ENCODE measurements around the gene ATP10A. TPM values are rescaled to one million over a fixed set of nuclear protein-coding genes. Genes with fewer than 3 reads are reported as not detected.

The ATP10A gene
- total and polyA plus RNA-seq, 3 experiments from 2014 or later: 8.2 to 28.9 (median 24.0) TPM

- H3K27ac Mint-ChIP-seq: no peak overlapping the region
- CTCF ChIA-PET: no interaction called here
Observed at GRCh38 chr15:25673351-25673750, 189.8 kb downstream of the ATP10A start.

DNA sequence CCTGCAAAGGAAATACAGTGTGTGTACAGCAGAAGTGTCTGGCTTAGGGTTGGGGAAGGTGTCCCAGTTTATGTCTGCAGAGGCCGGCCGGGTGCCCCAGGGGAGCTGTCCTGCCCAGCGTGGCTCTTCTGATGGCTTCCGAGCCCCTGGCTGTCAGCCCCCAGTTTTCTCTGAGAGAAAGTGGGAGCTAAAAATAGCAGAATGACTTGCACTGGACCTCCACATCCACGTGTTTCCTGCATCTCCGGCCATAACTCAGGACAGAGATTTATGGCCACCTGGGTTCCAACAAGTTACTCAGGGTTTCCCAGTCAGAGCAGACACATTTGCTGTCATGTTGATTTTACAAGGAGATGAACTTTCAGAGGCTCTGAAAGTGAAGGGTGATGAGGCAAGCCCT is 192.0 kb downstream of the ATP10A start:
- H3K27ac ChIP-seq (ENCODE audit: low read depth, low read length): no peak overlapping the region
- no peak overlapping the region for H3K27ac Mint-ChIP-seq
- no peaks in the 10 kb centered on the region for H3K4me1 ChIP-seq (ENCODE audit: insufficient read depth, low read length)
- ChIA-PET POLR2A (no interaction called here), CTCF (no interaction called here)
- no peak overlapping the region for H3K4me3 ChIP-seq (ENCODE audit: low read length)
- H3K36me3 ChIP-seq (ENCODE audit: insufficient read depth, low read length): no peaks in the 10 kb centered on the region
- H3K9me3 ChIP-seq (ENCODE audit: low read length): no peaks in the 10 kb centered on the region
- peaks cover 0 to 19% (median 5%) of the 10 kb centered on the region in 5 donors for H3K9me3 Mint-ChIP-seq
- H3K27me3 Mint-ChIP-seq: peaks cover 21 to 29% of the 10 kb centered on the region in 2 donors
- H3K27me3 ChIP-seq (ENCODE audit: insufficient read depth, low read length, poor library complexity, severe bottlenecking): peaks cover 6% of the 10 kb centered on the region
- peaks cover 0 to 2% (median 0%) of the 10 kb centered on the region in 3 donors for H3K4me1 Mint-ChIP-seq
- H3K36me3 Mint-ChIP-seq: no peaks in the 10 kb centered on the region
- DNase-seq: no peak
- H3K4me3 Mint-ChIP-seq: no peak overlapping the region

More at GRCh38 chr15:25673351-25673750, 189.8 kb downstream of the ATP10A start:
- Histone ChIP-seq H3K36me3 (ENCODE audit: insufficient read depth, low read length) (no peaks in the 10 kb centered on the region), H3K4me3 (ENCODE audit: low read length) (no peak overlapping the region), H3K27me3 (ENCODE audit: insufficient read depth, low read length, poor library complexity, severe bottlenecking) (peaks cover 6% of the 10 kb centered on the region), H3K27ac (ENCODE audit: low read depth, low read length) (no peak overlapping the region), H3K9me3 (ENCODE audit: low read length) (no peaks in the 10 kb centered on the region), H3K4me1 (ENCODE audit: insufficient read depth, low read length) (no peaks in the 10 kb centered on the region)
- Mint-ChIP-seq H3K4me3 (no peak overlapping the region), H3K9me3 (peaks cover 0 to 18% (median 5%) of the 10 kb centered on the region in 5 donors), H3K4me1 (peaks cover 0 to 2% (median 0%) of the 10 kb centered on the region in 3 donors), H3K27me3 (peaks cover 15 to 16% of the 10 kb centered on the region in 2 donors), H3K36me3 (peaks cover 0 to 12% (median 2%) of the 10 kb centered on the region in 3 donors)
- POLR2A ChIA-PET: no interaction called here
- DNase-seq: no peak

DNA sequence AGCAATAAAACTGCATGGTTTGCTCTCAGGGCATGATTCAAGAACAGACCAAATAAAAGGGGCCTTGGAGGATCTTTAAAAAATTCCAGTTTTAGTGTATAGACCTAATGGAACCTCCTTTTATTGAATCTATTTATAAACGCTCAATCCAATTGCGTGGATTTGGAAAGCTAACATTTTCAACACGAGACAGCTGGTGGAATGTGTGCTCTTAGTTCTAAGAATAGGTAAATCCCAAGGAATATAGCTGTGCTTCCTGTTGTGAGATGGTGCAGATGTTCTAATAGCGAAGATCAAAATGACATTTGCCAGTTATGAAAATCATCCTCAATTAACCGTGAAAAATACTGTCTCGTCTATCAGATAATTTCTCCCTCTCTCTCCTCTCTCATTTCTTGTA is 192.5 kb downstream of the ATP10A start:
- Histone ChIP-seq H3K36me3 (ENCODE audit: insufficient read depth, low read length) (no peaks in the 10 kb centered on the region), H3K4me1 (ENCODE audit: insufficient read depth, low read length) (no peaks in the 10 kb centered on the region), H3K4me3 (ENCODE audit: low read length) (no peak overlapping the region), H3K27ac (ENCODE audit: low read depth, low read length) (no peak overlapping the region), H3K27me3 (ENCODE audit: insufficient read depth, low read length, poor library complexity, severe bottlenecking) (peaks cover 6% of the 10 kb centered on the region), H3K9me3 (ENCODE audit: low read length) (no peaks in the 10 kb centered on the region)
- Mint-ChIP-seq H3K4me3 (no peak overlapping the region), H3K27ac (no peak overlapping the region), H3K36me3 (no peaks in the 10 kb centered on the region), H3K4me1 (peaks cover 0 to 2% (median 0%) of the 10 kb centered on the region in 3 donors), H3K27me3 (peaks cover 24 to 34% of the 10 kb centered on the region in 2 donors), H3K9me3 (peaks cover 0 to 19% (median 5%) of the 10 kb centered on the region in 5 donors)
- no peak for DNase-seq
- ChIA-PET CTCF (no interaction called here), POLR2A (no interaction called here)

GRCh38 chr15:25670025-25670554 is 193.0 kb downstream of the ATP10A start:
- Mint-ChIP-seq H3K4me3 (no peak overlapping the region), H3K4me1 (peaks cover 0 to 2% (median 0%) of the 10 kb centered on the region in 3 donors), H3K36me3 (no peaks in the 10 kb centered on the region), H3K9me3 (peaks cover 0 to 17% (median 5%) of the 10 kb centered on the region in 5 donors), H3K27ac (no peak overlapping the region), H3K27me3 (peaks cover 26 to 37% of the 10 kb centered on the region in 2 donors)
- Histone ChIP-seq H3K27ac (ENCODE audit: low read depth, low read length) (no peak overlapping the region), H3K4me3 (ENCODE audit: low read length) (no peak overlapping the region), H3K27me3 (ENCODE audit: insufficient read depth, low read length, poor library complexity, severe bottlenecking) (peaks cover 6% of the 10 kb centered on the region), H3K36me3 (ENCODE audit: insufficient read depth, low read length) (no peaks in the 10 kb centered on the region), H3K4me1 (ENCODE audit: insufficient read depth, low read length) (no peaks in the 10 kb centered on the region), H3K9me3 (ENCODE audit: low read length) (no peaks in the 10 kb centered on the region)
- no peak for DNase-seq
- ChIA-PET CTCF (no interaction called here), POLR2A (no interaction called here)

- CTCF ChIA-PET: no interaction called here
- no peak for DNase-seq
- Mint-ChIP-seq H3K27ac (no peak overlapping the region), H3K36me3 (no peaks in the 10 kb centered on the region), H3K9me3 (peaks cover 0 to 16% (median 6%) of the 10 kb centered on the region in 5 donors), H3K27me3 (peaks cover 29 to 44% of the 10 kb centered on the region in 2 donors), H3K4me3 (no peak overlapping the region), H3K4me1 (peaks cover 0 to 2% (median 0%) of the 10 kb centered on the region in 3 donors)
- Histone ChIP-seq H3K27ac (ENCODE audit: low read depth, low read length) (no peak overlapping the region), H3K9me3 (ENCODE audit: low read length) (no peaks in the 10 kb centered on the region), H3K36me3 (ENCODE audit: insufficient read depth, low read length) (no peaks in the 10 kb centered on the region), H3K4me1 (ENCODE audit: insufficient read depth, low read length) (no peaks in the 10 kb centered on the region), H3K27me3 (ENCODE audit: insufficient read depth, low read length, poor library complexity, severe bottlenecking) (peaks cover 6% of the 10 kb centered on the region), H3K4me3 (ENCODE audit: low read length) (no peak overlapping the region)
- POLR2A ChIA-PET: no interaction called here
Observed at GRCh38 chr15:25668901-25669300, 194.2 kb downstream of the ATP10A start.

DNA sequence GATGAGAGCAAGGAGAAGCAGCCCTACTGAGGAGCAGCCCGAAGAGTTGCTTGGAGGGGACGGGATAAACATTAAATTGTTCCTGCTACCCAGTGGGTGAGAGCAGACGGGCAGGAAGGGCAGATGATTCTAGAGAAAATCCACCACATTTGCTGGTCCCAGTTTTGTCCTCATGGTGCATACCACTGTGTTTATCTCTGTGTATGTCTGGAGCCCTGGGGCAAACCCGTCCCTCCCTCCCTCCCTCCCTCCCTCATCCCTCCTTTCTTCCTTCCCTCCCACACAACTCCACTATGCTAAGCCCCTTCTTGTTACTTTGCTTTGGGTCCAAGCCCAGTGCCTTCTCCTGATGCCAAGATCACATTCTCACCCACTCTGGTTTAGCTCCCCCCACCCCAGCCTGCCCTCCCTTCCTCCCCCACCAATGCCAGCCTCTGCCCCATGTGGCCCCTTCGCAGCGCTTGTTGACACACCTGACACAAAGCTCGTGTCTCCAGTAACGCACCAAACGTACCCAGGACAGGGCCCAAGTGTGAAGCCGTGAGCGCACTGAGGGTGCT is 194.8 kb downstream of the ATP10A start:
- no peak for DNase-seq
- H3K9me3 ChIP-seq (ENCODE audit: low read length): no peaks in the 10 kb centered on the region
- H3K4me1 ChIP-seq (ENCODE audit: insufficient read depth, low read length): no peaks in the 10 kb centered on the region
- Mint-ChIP-seq H3K4me3 (no peak overlapping the region), H3K4me1 (peaks cover 0 to 2% (median 0%) of the 10 kb centered on the region in 3 donors), H3K36me3 (no peaks in the 10 kb centered on the region), H3K27me3 (peaks cover 29 to 44% of the 10 kb centered on the region in 2 donors), H3K27ac (no peak overlapping the region), H3K9me3 (peaks cover 0 to 16% (median 6%) of the 10 kb centered on the region in 5 donors)
- H3K27ac ChIP-seq (ENCODE audit: low read depth, low read length): no peak overlapping the region
- no peak overlapping the region for H3K4me3 ChIP-seq (ENCODE audit: low read length)
- H3K27me3 ChIP-seq (ENCODE audit: insufficient read depth, low read length, poor library complexity, severe bottlenecking): peaks cover 6% of the 10 kb centered on the region
- POLR2A ChIA-PET: no interaction called here
- CTCF ChIA-PET: no interaction called here
- H3K36me3 ChIP-seq (ENCODE audit: insufficient read depth, low read length): no peaks in the 10 kb centered on the region

- Histone ChIP-seq H3K27me3 (ENCODE audit: insufficient read depth, low read length, poor library complexity, severe bottlenecking) (peaks cover 6% of the 10 kb centered on the region), H3K4me1 (ENCODE audit: insufficient read depth, low read length) (no peaks in the 10 kb centered on the region), H3K4me3 (ENCODE audit: low read length) (no peak overlapping the region), H3K36me3 (ENCODE audit: insufficient read depth, low read length) (no peaks in the 10 kb centered on the region), H3K9me3 (ENCODE audit: low read length) (no peaks in the 10 kb centered on the region), H3K27ac (ENCODE audit: low read depth, low read length) (no peak overlapping the region)
- H3K27me3 Mint-ChIP-seq: peaks cover 29 to 44% of the 10 kb centered on the region in 2 donors
- ChIA-PET POLR2A (no interaction called here), CTCF (no interaction called here)
- peaks cover 0 to 16% (median 6%) of the 10 kb centered on the region in 5 donors for H3K9me3 Mint-ChIP-seq
- no peak overlapping the region for H3K4me3 Mint-ChIP-seq
- DNase-seq: no peak
- H3K27ac Mint-ChIP-seq: no peak overlapping the region
- no peaks in the 10 kb centered on the region for H3K36me3 Mint-ChIP-seq
- H3K4me1 Mint-ChIP-seq: peaks cover 0 to 2% (median 0%) of the 10 kb centered on the region in 3 donors
Observed at GRCh38 chr15:25667829-25668228, 195.3 kb downstream of the ATP10A start.

DNA sequence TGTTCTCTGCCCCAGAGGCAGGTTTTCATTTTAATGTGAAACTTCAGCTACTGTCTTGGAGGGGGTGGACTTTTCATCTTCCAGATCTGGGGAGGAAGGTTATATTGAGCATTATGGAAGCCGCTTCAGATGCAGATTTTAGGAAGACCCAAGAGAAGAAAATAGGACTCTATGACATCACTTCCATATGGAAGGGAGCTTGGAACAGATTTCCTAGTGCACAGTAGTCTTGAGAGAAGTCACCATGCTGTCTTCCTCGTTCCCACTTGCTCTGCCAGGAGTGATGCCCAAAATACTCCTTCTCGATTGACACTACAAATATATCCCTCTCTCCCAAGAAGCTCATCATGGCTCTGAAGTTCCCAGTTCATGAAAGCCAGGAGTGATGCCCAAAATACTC is 197.2 kb downstream of the ATP10A start:
- no peaks in the 10 kb centered on the region for H3K36me3 Mint-ChIP-seq
- H3K9me3 ChIP-seq (ENCODE audit: low read length): no peaks in the 10 kb centered on the region
- H3K4me1 Mint-ChIP-seq: peaks cover 0 to 2% (median 0%) of the 10 kb centered on the region in 3 donors
- H3K27ac ChIP-seq (ENCODE audit: low read depth, low read length): no peak overlapping the region
- H3K27me3 Mint-ChIP-seq: peaks cover 24 to 44% of the 10 kb centered on the region in 2 donors
- H3K9me3 Mint-ChIP-seq: peaks cover 0 to 7% (median 2%) of the 10 kb centered on the region in 5 donors
- POLR2A ChIA-PET: no interaction called here
- H3K27me3 ChIP-seq (ENCODE audit: insufficient read depth, low read length, poor library complexity, severe bottlenecking): peaks cover 6% of the 10 kb centered on the region
- no peak overlapping the region for H3K27ac Mint-ChIP-seq
- H3K4me1 ChIP-seq (ENCODE audit: insufficient read depth, low read length): no peaks in the 10 kb centered on the region
- no peak overlapping the region for H3K4me3 ChIP-seq (ENCODE audit: low read length)
- no peak for DNase-seq
- no peaks in the 10 kb centered on the region for H3K36me3 ChIP-seq (ENCODE audit: insufficient read depth, low read length)
- no peak overlapping the region for H3K4me3 Mint-ChIP-seq
- CTCF ChIA-PET: interaction anchor here (0.8 kb wide), 1 partner anchor 9 kb away, joined by 3 read pairs; no protein-coding TSS in a partner anchor
